HAP-1 (cell line): ENCODE measurements around the gene B9D1.

Source experiments
- DNase-seq, 2 experiments: peaks; one replicate each; pipeline ENCODE4 v3.0.0-alpha.2; 2016 to 2020; ENCODE audit warnings: low spot score in 2 of 2
- H3K27me3 ChIP-seq: fragments of 250-450 bp; sonication (Bioruptor Pico); 2 replicates; pipeline ENCODE4 v1.5.1; 2020; ENCODE audit warnings: low read depth, mild to moderate bottlenecking, moderate library complexity
- H3K36me3 ChIP-seq: fragments of 250-450 bp; sonication (Bioruptor Pico); replicated peaks from 2 replicates; pipeline ENCODE4 v1.5.1; 2020; ENCODE audit warnings: mild to moderate bottlenecking
- H3K4me1 ChIP-seq: fragments of 250-450 bp; sonication (Bioruptor Pico); 2 replicates; pipeline ENCODE4 v1.5.1; 2020; ENCODE audit warnings: mild to moderate bottlenecking
- H3K4me3 ChIP-seq: fragments of 250-450 bp; sonication (Bioruptor Pico); 2 replicates; pipeline ENCODE4 v1.5.1; 2020; ENCODE audit warnings: mild to moderate bottlenecking, moderate library complexity
- H3K9me3 ChIP-seq: fragments of 250-450 bp; sonication (Bioruptor Pico); 2 replicates; pipeline ENCODE4 v1.5.1; 2020; ENCODE audit warnings: mild to moderate bottlenecking, moderate library complexity
- in situ Hi-C: fragments of 300-500 bp; cut with MboI; formaldehyde crosslinking; loops from 3 replicates; pipeline ENCODE4 v1.14.3; 2020; ENCODE audit warnings: low sequenced_read_pairs, inconsistent platforms, mixed read lengths

Gene B9D1

GRCh38 chr17:19348081-19348650, 14.4 kb downstream of the B9D1 start:
- DNase-seq: no peak
- H3K4me1 ChIP-seq: peaks cover 12% of the 10 kb centered on the region
- in situ Hi-C loops: no loop called here
- peaks cover 2% of the 10 kb centered on the region; the same call in 1 of the 2 replicates for H3K36me3 ChIP-seq
- H3K27me3 ChIP-seq: no peaks in the 10 kb centered on the region
- no peak overlapping the region for H3K4me3 ChIP-seq
- H3K9me3 ChIP-seq: no peaks in the 10 kb centered on the region

GRCh38 chr17:19347323-19348080, 15.0 kb downstream of the B9D1 start:
- peaks cover 2% of the 10 kb centered on the region; the same call in 1 of the 2 replicates for H3K36me3 ChIP-seq
- H3K27me3 ChIP-seq: no peaks in the 10 kb centered on the region
- in situ Hi-C loops: no loop called here
- no peak for DNase-seq
- H3K4me3 ChIP-seq: no peak overlapping the region
- peaks cover 12% of the 10 kb centered on the region for H3K4me1 ChIP-seq
- no peaks in the 10 kb centered on the region for H3K9me3 ChIP-seq

- DNase-seq: peak; percentile 40 to 81
- in situ Hi-C loops: no loop called here
- Histone ChIP-seq H3K9me3 (no peaks in the 10 kb centered on the region), H3K4me3 (no peak overlapping the region), H3K4me1 (peaks cover 12% of the 10 kb centered on the region), H3K27me3 (no peaks in the 10 kb centered on the region), H3K36me3 (peaks cover 2% of the 10 kb centered on the region; the same call in 1 of the 2 replicates)
Observed at GRCh38 chr17:19346351-19347255, 15.9 kb downstream of the B9D1 start.

- Histone ChIP-seq H3K36me3 (peaks cover 2% of the 10 kb centered on the region; the same call in 1 of the 2 replicates), H3K9me3 (no peaks in the 10 kb centered on the region), H3K4me3 (no peak overlapping the region), H3K27me3 (no peaks in the 10 kb centered on the region), H3K4me1 (peaks cover 12% of the 10 kb centered on the region)
- no peak for DNase-seq
- in situ Hi-C loops: no loop called here
Observed at GRCh38 chr17:19345486-19346350, 16.8 kb downstream of the B9D1 start.

- Histone ChIP-seq H3K4me1 (peaks cover 12% of the 10 kb centered on the region), H3K36me3 (peaks cover 2% of the 10 kb centered on the region; the same call in 1 of the 2 replicates), H3K4me3 (no peak overlapping the region), H3K27me3 (no peaks in the 10 kb centered on the region), H3K9me3 (no peaks in the 10 kb centered on the region)
- no peak for DNase-seq
- in situ Hi-C loops: no loop called here
Observed at GRCh38 chr17:19345067-19345460, 17.5 kb downstream of the B9D1 start.

- peaks cover 2% of the 10 kb centered on the region; the same call in 1 of the 2 replicates for H3K36me3 ChIP-seq
- in situ Hi-C loops: no loop called here
- no peak overlapping the region for H3K4me3 ChIP-seq
- H3K4me1 ChIP-seq: peaks cover 12% of the 10 kb centered on the region
- no peaks in the 10 kb centered on the region for H3K9me3 ChIP-seq
- no peaks in the 10 kb centered on the region for H3K27me3 ChIP-seq
- no peak for DNase-seq
Observed at GRCh38 chr17:19344311-19345066, 18.0 kb downstream of the B9D1 start.

- Histone ChIP-seq H3K27me3 (no peaks in the 10 kb centered on the region), H3K4me3 (no peak overlapping the region), H3K9me3 (no peaks in the 10 kb centered on the region), H3K36me3 (peaks cover 2% of the 10 kb centered on the region; the same call in 1 of the 2 replicates), H3K4me1 (peaks cover 16% of the 10 kb centered on the region)
- DNase-seq: no peak
- in situ Hi-C loops: no loop called here
Observed at GRCh38 chr17:19343671-19344151, 18.8 kb downstream of the B9D1 start.

GRCh38 chr17:19343256-19343630, 19.3 kb downstream of the B9D1 start:
- no peaks in the 10 kb centered on the region for H3K9me3 ChIP-seq
- H3K27me3 ChIP-seq: no peaks in the 10 kb centered on the region
- no peaks in the 10 kb centered on the region; the same call in 1 of the 2 replicates for H3K36me3 ChIP-seq
- no peak for DNase-seq
- peaks cover 16% of the 10 kb centered on the region for H3K4me1 ChIP-seq
- in situ Hi-C loops: no loop called here
- no peak overlapping the region for H3K4me3 ChIP-seq

GRCh38 chr17:19342611-19343255, 19.8 kb downstream of the B9D1 start:
- Histone ChIP-seq H3K4me1 (peaks cover 16% of the 10 kb centered on the region), H3K9me3 (no peaks in the 10 kb centered on the region), H3K27me3 (no peaks in the 10 kb centered on the region), H3K4me3 (no peak overlapping the region), H3K36me3 (no peaks in the 10 kb centered on the region; the same call in 1 of the 2 replicates)
- DNase-seq: no peak
- in situ Hi-C loops: no loop called here

GRCh38 chr17:19341641-19342610, 20.6 kb downstream of the B9D1 start:
- in situ Hi-C loops: no loop called here
- Histone ChIP-seq H3K27me3 (no peaks in the 10 kb centered on the region), H3K9me3 (no peaks in the 10 kb centered on the region), H3K4me3 (no peak overlapping the region), H3K36me3 (no peaks in the 10 kb centered on the region; the same call in 1 of the 2 replicates), H3K4me1 (peaks cover 10% of the 10 kb centered on the region)
- DNase-seq: no peak

- Histone ChIP-seq H3K4me1 (peaks cover 4% of the 10 kb centered on the region; the same call in 1 of the 2 replicates), H3K4me3 (no peak overlapping the region), H3K36me3 (no peaks in the 10 kb centered on the region; the same call in 1 of the 2 replicates), H3K9me3 (no peaks in the 10 kb centered on the region), H3K27me3 (no peaks in the 10 kb centered on the region)
- no peak for DNase-seq
- in situ Hi-C loops: no loop called here
Observed at GRCh38 chr17:19341211-19341631, 21.3 kb downstream of the B9D1 start.
